ENCODE data around the gene AGAP5.

DNA sequence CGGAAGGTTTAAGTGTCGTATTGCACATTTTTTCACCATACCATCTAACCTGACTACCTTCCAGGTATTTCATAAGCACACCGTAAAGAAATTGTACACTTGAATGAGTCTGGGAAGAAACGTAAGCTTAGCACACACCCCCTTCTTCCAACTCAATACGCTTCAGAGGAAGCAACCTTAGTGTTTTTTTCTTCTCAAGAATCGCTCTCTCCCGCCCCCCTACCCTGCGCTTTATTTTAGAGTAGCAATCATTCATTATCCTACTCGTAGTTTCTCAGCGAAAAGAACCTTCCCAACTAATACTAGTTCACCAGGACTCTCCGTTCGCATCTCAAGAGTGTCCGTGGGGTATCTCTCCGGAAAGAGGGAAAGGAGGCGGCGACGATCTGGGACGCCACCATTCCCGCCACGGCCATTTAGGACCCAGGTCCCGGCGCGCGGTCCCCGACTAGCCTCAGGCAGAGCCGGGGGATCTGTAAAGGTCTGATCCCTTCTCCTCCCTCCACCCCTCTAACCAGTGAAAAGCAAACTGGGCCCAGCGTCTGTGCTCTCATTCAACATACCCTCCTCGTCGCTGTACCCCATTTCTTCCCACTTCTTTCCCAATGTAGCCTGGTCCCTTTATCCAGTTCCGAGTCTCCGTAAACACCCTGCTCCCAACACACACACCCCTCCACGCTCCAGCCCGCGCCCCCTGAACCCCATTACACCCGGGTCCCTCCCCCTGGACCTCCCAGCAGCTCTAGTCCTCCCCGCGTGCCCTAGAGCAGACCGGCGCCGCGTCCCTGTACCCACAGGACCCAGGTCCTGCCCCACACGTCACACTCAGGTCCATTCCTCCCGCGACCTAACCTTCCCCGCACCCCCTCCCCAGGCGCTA is 72.7 kb downstream of the AGAP5 start:
- TF ChIP-seq JUND (IDR thresholded peaks at IDR 0.05): no peak
- TF ChIP-seq, protein P1, sequence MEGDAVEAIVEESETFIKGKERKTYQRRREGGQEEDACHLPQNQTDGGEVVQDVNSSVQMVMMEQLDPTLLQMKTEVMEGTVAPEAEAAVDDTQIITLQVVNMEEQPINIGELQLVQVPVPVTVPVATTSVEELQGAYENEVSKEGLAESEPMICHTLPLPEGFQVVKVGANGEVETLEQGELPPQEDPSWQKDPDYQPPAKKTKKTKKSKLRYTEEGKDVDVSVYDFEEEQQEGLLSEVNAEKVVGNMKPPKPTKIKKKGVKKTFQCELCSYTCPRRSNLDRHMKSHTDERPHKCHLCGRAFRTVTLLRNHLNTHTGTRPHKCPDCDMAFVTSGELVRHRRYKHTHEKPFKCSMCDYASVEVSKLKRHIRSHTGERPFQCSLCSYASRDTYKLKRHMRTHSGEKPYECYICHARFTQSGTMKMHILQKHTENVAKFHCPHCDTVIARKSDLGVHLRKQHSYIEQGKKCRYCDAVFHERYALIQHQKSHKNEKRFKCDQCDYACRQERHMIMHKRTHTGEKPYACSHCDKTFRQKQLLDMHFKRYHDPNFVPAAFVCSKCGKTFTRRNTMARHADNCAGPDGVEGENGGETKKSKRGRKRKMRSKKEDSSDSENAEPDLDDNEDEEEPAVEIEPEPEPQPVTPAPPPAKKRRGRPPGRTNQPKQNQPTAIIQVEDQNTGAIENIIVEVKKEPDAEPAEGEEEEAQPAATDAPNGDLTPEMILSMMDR (IDR thresholded peaks at IDR 0.05): no peak
- no peak for TF ChIP-seq EZH2phosphoT487 (IDR thresholded peaks at IDR 0.05; ENCODE audit: borderline replicate concordance, low read depth)
- TF ChIP-seq, protein P2, sequence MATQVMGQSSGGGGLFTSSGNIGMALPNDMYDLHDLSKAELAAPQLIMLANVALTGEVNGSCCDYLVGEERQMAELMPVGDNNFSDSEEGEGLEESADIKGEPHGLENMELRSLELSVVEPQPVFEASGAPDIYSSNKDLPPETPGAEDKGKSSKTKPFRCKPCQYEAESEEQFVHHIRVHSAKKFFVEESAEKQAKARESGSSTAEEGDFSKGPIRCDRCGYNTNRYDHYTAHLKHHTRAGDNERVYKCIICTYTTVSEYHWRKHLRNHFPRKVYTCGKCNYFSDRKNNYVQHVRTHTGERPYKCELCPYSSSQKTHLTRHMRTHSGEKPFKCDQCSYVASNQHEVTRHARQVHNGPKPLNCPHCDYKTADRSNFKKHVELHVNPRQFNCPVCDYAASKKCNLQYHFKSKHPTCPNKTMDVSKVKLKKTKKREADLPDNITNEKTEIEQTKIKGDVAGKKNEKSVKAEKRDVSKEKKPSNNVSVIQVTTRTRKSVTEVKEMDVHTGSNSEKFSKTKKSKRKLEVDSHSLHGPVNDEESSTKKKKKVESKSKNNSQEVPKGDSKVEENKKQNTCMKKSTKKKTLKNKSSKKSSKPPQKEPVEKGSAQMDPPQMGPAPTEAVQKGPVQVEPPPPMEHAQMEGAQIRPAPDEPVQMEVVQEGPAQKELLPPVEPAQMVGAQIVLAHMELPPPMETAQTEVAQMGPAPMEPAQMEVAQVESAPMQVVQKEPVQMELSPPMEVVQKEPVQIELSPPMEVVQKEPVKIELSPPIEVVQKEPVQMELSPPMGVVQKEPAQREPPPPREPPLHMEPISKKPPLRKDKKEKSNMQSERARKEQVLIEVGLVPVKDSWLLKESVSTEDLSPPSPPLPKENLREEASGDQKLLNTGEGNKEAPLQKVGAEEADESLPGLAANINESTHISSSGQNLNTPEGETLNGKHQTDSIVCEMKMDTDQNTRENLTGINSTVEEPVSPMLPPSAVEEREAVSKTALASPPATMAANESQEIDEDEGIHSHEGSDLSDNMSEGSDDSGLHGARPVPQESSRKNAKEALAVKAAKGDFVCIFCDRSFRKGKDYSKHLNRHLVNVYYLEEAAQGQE (IDR thresholded peaks at IDR 0.05; ENCODE audit: low read depth, low read length): no peak
- TF ChIP-seq POLR2AphosphoS5 (IDR thresholded peaks at IDR 0.05; ENCODE audit: low read depth, low read length): no peak
- TF ChIP-seq TEAD4 (IDR thresholded peaks at IDR 0.05; ENCODE audit: borderline replicate concordance, insufficient read depth): no peak
- no peak for TF ChIP-seq EP300 (IDR thresholded peaks at IDR 0.05; ENCODE audit: borderline replicate concordance in 1 of 2, low read depth in 1 of 2, low read length in 1 of 2)
- no peak for TF ChIP-seq USF1 (IDR thresholded peaks at IDR 0.05; ENCODE audit: borderline replicate concordance, low read depth)
- no peak for TF ChIP-seq FOSL2 (IDR thresholded peaks at IDR 0.05; ENCODE audit: borderline replicate concordance, low read depth)
